ENCODE results near the gene NT5C3A. TPM values are rescaled to one million over a fixed set of nuclear protein-coding genes. Genes with fewer than 3 reads are reported as not detected.

Gene NT5C3A
- total and polyA plus RNA-seq, 2 of the 13 experiments (the other 11 are each of a cell fraction or from before 2014, with no cell fraction given) = 16.9 to 34.0 TPM

- H3K79me2 ChIP-seq (ENCODE audit: insufficient read depth, low read length) = no peaks in the 10 kb centered on the region
- intact Hi-C loops (cut with micrococcal nuclease; ENCODE audit: unreplicated experiment) = no loop called here
- TF ChIP-seq SIX1 (CRISPR knock-in tag; IDR thresholded peaks at IDR 0.05; ENCODE audit: borderline replicate concordance) (no peak), TRIM24 (CRISPR knock-in tag; IDR thresholded peaks at IDR 0.05) (no peak), STAG1 (CRISPR knock-in tag; IDR thresholded peaks at IDR 0.05) (no peak), ZNF747 (CRISPR knock-in tag; IDR thresholded peaks at IDR 0.05; ENCODE audit: borderline replicate concordance) (no peak), ZSCAN21 (CRISPR knock-in tag; IDR thresholded peaks at IDR 0.05; ENCODE audit: borderline replicate concordance) (no peak), SNAPC4 (CRISPR knock-in tag; IDR thresholded peaks at IDR 0.05) (no peak), HIVEP1 (CRISPR knock-in tag; IDR thresholded peaks at IDR 0.05) (no peak), ZNF644 (CRISPR knock-in tag; IDR thresholded peaks at IDR 0.05; ENCODE audit: low read depth) (no peak), ZNF367 (CRISPR knock-in tag; IDR thresholded peaks at IDR 0.05; ENCODE audit: borderline replicate concordance) (no peak)
- WGBS (ENCODE audit: low lambda C conversion rate) = 53% methylated on average over 2 of the region's 2 CpGs
- H3K27me3 ChIP-seq (ENCODE audit: control insufficient read depth in 1 of 2, insufficient read depth in 2 of 2, low read length in 2 of 2) = no peaks in the 10 kb centered on the region
- H3K27ac ChIP-seq (ENCODE audit: extremely low read length, insufficient read depth, low read length) = no peak overlapping the region
- CTCF ChIA-PET (ENCODE audit: low intra/inter-chr PET ratio, low total read pairs) = no interaction called here
- no peak overlapping the region for H3K4me3 ChIP-seq (replicated peaks in 1 of 3; ENCODE audit: insufficient read depth in 1 of 3, low read depth in 2 of 3, low read length in 3 of 3)
- H3K4me2 ChIP-seq (ENCODE audit: low read depth, low read length) = no peak overlapping the region
- H3K9ac ChIP-seq (ENCODE audit: insufficient read depth, low read depth, low read length) = no peak overlapping the region
- no peaks in the 10 kb centered on the region for H3K4me1 ChIP-seq (ENCODE audit: insufficient read depth, low read length)
- POLR2A ChIA-PET = no interaction called here
- DNase-seq (ENCODE audit: low spot score) = no peak
- BruUV-seq (replicated peaks) = no TSS peak
- in situ Hi-C loops (cut with HindIII; ENCODE audit: extremely low pct_ligation_motif_present, low pct_unique_long_range_greater_than_20kb) = no loop called here
- FAIRE-seq = no peak
- no peaks in the 10 kb centered on the region for H3K36me3 ChIP-seq (replicated peaks in 1 of 2; ENCODE audit: control insufficient read depth in 1 of 2, insufficient read depth in 2 of 2, low read length in 2 of 2)
- no peak overlapping the region for H2AFZ ChIP-seq (ENCODE audit: low read length)
- ATAC-seq = no peak
- H4K20me1 ChIP-seq (ENCODE audit: insufficient read depth, low read length) = no peaks in the 10 kb centered on the region
- H3K9me3 ChIP-seq (ENCODE audit: low read length) = no peaks in the 10 kb centered on the region; the same call in 1 of the 2 replicates
Observed at GRCh38 chr7:33087356-33087755, 24.8 kb upstream of the NT5C3A start.

Measured in HepG2 (cell line).